WERI-Rb-1 (cell line): Measurements from ENCODE around the gene ITSN1.

Experiments
- DNase-seq: peaks from one replicate; pipeline ENCODE4 v3.0.0-alpha.2; 2020
- H3K27ac ChIP-seq: fragments of 250-450 bp; sonication (Bioruptor Pico); 2 replicates; pipeline ENCODE4 v1.5.1; 2020; ENCODE audit warnings: mild to moderate bottlenecking, moderate library complexity
- H3K27me3 ChIP-seq: fragments of 250-450 bp; sonication (Bioruptor Pico); 2 replicates; pipeline ENCODE4 v1.5.1; 2021; ENCODE audit warnings: mild to moderate bottlenecking, low read depth, moderate library complexity; ENCODE audit not compliant: insufficient read depth, severe bottlenecking
- H3K36me3 ChIP-seq: fragments of 250-450 bp; sonication (Bioruptor Pico); 2 replicates; pipeline ENCODE4 v1.5.1; 2020; ENCODE audit warnings: mild to moderate bottlenecking, moderate library complexity
- H3K4me3 ChIP-seq: 2 replicates; pipeline ENCODE4 v1.5.1; 2011; ENCODE audit warnings: low read depth, mild to moderate bottlenecking, control low read depth, low read length
- H3K9me3 ChIP-seq: fragments of 250-450 bp; sonication (Bioruptor Pico); 2 replicates; pipeline ENCODE4 v1.5.1; 2021; ENCODE audit warnings: mild to moderate bottlenecking, moderate library complexity; ENCODE audit not compliant: severe bottlenecking
- CTCF ChIP-seq: IDR thresholded peaks from 2 replicates; pipeline ENCODE4 v1.5.1; 2011; ENCODE audit warnings: low read depth, mild to moderate bottlenecking, control low read depth, inconsistent platforms, low read length

Gene ITSN1

DNA sequence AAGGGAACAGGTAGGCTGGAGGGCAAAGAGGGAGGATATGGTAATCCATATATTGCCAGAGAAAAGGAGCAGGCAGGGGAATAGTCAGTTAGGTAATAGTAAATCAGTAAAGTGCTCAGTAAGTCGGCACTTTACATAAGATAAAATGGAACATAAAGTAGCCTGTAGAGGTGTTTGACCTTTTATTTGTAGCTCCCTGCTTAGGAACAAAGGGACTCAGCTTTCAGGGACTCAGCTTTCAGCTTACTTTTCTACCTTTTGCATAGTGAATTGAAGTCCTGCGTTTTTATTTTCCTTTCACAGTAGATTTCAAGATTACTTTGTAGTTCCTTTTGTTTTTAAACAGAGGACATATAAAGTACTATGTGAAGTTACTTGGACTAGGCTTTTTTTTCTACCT is 87.3 kb downstream of the ITSN1 start:
- H3K27me3 ChIP-seq: no peaks in the 10 kb centered on the region
- peaks cover 6% of the 10 kb centered on the region for H3K36me3 ChIP-seq
- DNase-seq: no peak
- no peak overlapping the region for H3K27ac ChIP-seq
- H3K4me3 ChIP-seq: no peak overlapping the region
- no peak for TF ChIP-seq CTCF
- no peaks in the 10 kb centered on the region for H3K9me3 ChIP-seq

DNA sequence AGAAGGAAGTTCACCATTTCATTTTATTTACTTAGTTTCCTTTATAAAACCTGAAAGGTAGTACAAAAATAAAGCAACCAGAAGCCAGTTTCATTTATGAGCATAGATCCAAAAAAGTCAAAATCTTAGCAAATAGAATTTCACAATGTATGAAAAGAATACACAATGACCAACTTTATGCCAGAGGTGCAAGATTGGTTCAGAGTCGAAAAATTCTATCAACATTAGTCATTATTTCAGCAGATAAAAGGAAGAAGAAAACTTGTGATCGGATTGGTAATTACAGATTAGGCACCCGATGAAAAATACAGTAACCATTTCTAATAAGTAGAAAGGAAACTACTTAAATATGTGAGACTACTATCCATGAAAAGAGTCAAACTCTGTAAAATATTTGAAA is 89.1 kb downstream of the ITSN1 start:
- no peak overlapping the region for H3K4me3 ChIP-seq
- no peaks in the 10 kb centered on the region for H3K27me3 ChIP-seq
- H3K9me3 ChIP-seq: no peaks in the 10 kb centered on the region
- H3K27ac ChIP-seq: no peak overlapping the region
- no peaks in the 10 kb centered on the region for H3K36me3 ChIP-seq
- no peak for DNase-seq
- TF ChIP-seq CTCF: no peak

GRCh38 chr21:33732038-33732437 is 89.7 kb downstream of the ITSN1 start:
- H3K27ac ChIP-seq: no peak overlapping the region
- H3K27me3 ChIP-seq: no peaks in the 10 kb centered on the region
- no peak overlapping the region for H3K4me3 ChIP-seq
- H3K9me3 ChIP-seq: no peaks in the 10 kb centered on the region
- DNase-seq: no peak
- TF ChIP-seq CTCF: no peak
- no peaks in the 10 kb centered on the region for H3K36me3 ChIP-seq

DNA sequence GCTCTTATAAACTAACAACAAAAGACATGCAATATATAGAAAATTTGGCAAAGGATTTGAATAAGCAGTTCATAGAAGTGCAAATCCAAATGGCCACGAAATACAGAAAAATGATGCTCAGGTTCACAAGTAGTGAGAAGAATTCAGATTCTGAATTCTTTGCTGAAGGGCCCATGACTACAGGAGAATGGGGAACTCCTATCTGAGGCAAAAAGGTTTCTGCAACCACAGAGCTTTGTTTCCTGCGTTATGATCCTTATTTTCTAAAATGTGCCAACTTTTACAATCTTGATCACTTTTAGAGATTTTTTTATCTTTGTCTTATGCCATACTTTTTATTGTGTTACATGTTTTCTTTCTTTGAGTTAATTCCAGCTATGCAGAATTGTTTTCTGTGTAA is 91.3 kb downstream of the ITSN1 start:
- no peaks in the 10 kb centered on the region for H3K27me3 ChIP-seq
- DNase-seq: no peak
- H3K36me3 ChIP-seq: no peaks in the 10 kb centered on the region; the same call in none of the 2 replicates
- no peak overlapping the region for H3K4me3 ChIP-seq
- no peaks in the 10 kb centered on the region for H3K9me3 ChIP-seq
- no peak for TF ChIP-seq CTCF
- H3K27ac ChIP-seq: no peak overlapping the region

- no peak for TF ChIP-seq CTCF
- Histone ChIP-seq H3K36me3 (peaks cover 4% of the 10 kb centered on the region), H3K4me3 (no peak overlapping the region), H3K27ac (no peak overlapping the region), H3K9me3 (no peaks in the 10 kb centered on the region), H3K27me3 (no peaks in the 10 kb centered on the region)
- no peak for DNase-seq
Measured at GRCh38 chr21:33734291-33734690, 92.0 kb downstream of the ITSN1 start.

- H3K36me3 ChIP-seq: peaks cover 4% of the 10 kb centered on the region
- H3K4me3 ChIP-seq: no peak overlapping the region
- no peaks in the 10 kb centered on the region for H3K9me3 ChIP-seq
- H3K27ac ChIP-seq: no peak overlapping the region
- no peaks in the 10 kb centered on the region for H3K27me3 ChIP-seq
- TF ChIP-seq CTCF: no peak
- DNase-seq: no peak
Measured at GRCh38 chr21:33734818-33735217, 92.5 kb downstream of the ITSN1 start.
